Measurements from ENCODE around the gene COPE. TPM values are rescaled to one million over a fixed set of nuclear protein-coding genes. Genes with fewer than 3 reads are reported as not detected.

Gene COPE
- 423 and 437 TPM in 2 replicates for total RNA-seq (2014; rRNA removed; shearing (Covaris generic))

GRCh38 chr19:18919086-18919899 is at the start of gene COPE, which contains the start of gene DDX49:
TSS of gene COPE (minus strand) at chr19:18919387. CDS start at chr19:18919348, 39 bp downstream.
TSS of gene DDX49 (plus strand) at chr19:18919715. CDS start at chr19:18919742, 27 bp downstream.

GRCh38 chr19:18940769-18941627 is 21.8 kb upstream of the COPE start, which contains the start of gene HOMER3:
TSS of gene HOMER3 (minus strand) at chr19:18941217. CDS start at chr19:18938982, 2,235 bp downstream.

GRCh38 chr19:18895824-18896341 is 23.3 kb downstream of the COPE start, which contains the start of gene CERS1:
TSS of gene CERS1 (minus strand) at chr19:18896158. CDS start at chr19:18896072, 86 bp downstream.

Other genes with a start within 250 kb of the COPE start
- 7.3 and 7.5 TPM in 2 replicates for gene CRTC1, start 235.7 kb downstream of the COPE start, total RNA-seq (2014; rRNA removed; shearing (Covaris generic))
- gene COMP, start 128.1 kb downstream of the COPE start, total RNA-seq (2014; rRNA removed; shearing (Covaris generic)): not detected in 2 replicates
- gene UPF1, start 87.4 kb downstream of the COPE start, total RNA-seq (2014; rRNA removed; shearing (Covaris generic)): 101 and 111 TPM in 2 replicates
- 16.5 and 18.2 TPM in 2 replicates for gene CERS1, start 23.2 kb downstream of the COPE start, total RNA-seq (2014; rRNA removed; shearing (Covaris generic))
- 251 and 256 TPM in 2 replicates for gene DDX49, start 328 bp upstream of the COPE start, total RNA-seq (2014; rRNA removed; shearing (Covaris generic))
- gene HOMER3, start 21.8 kb upstream of the COPE start, total RNA-seq (2014; rRNA removed; shearing (Covaris generic)): 92.4 and 104 TPM in 2 replicates
- 46.0 and 47.3 TPM in 2 replicates for gene SUGP2, start 114.1 kb upstream of the COPE start, total RNA-seq (2014; rRNA removed; shearing (Covaris generic))
- gene ARMC6, start 114.2 kb upstream of the COPE start, total RNA-seq (2014; rRNA removed; shearing (Covaris generic)): 78.9 and 86.3 TPM in 2 replicates
- gene SLC25A42, start 144.6 kb upstream of the COPE start, total RNA-seq (2014; rRNA removed; shearing (Covaris generic)): 6.2 and 7.7 TPM in 2 replicates
- 50.4 and 67.5 TPM in 2 replicates for gene TMEM161A, start 219.1 kb upstream of the COPE start, total RNA-seq (2014; rRNA removed; shearing (Covaris generic))